Esophagus muscularis mucosa (tissue), 4 donors: ENCODE data around the gene CDH4. TPM values are rescaled to one million over a fixed set of nuclear protein-coding genes. Genes with fewer than 3 reads are reported as not detected.

ENCODE experiments used
- DNase-seq: peaks from one replicate; pipeline ENCODE4 v3.0.0-alpha.2; 2017; ENCODE audit errors: extremely low spot score
- H3K27ac ChIP-seq, 4 donors: fragments of 200-600 bp; sonication (generic); replicated peaks in 1 of 4; 1 replicate in 3 of 4; 2 replicates in 1 of 4; pipeline ENCODE4 v1.5.1; 2016 to 2019; ENCODE audit warnings: mild to moderate bottlenecking in 1 of 4
- H3K27me3 ChIP-seq, 4 donors: fragments of 200-600 bp; sonication (generic); one replicate each; pipeline versions ENCODE4 v1.5.1 to v1.6.0; 2016 to 2019
- H3K36me3 ChIP-seq, 4 donors: fragments of 200-600 bp; sonication (generic); one replicate each; pipeline ENCODE4 v1.5.1; 2016 to 2019
- H3K4me1 ChIP-seq, 4 donors: fragments of 200-600 bp; sonication (generic); one replicate each; pipeline ENCODE4 v1.5.1; 2016 to 2019
- H3K4me3 ChIP-seq, 4 donors: fragments of 200-600 bp; sonication (generic); 1 replicate in 2 of 4; 2 replicates in 2 of 4; pipeline ENCODE4 v1.5.1; 2016 to 2019; ENCODE audit warnings: mild to moderate bottlenecking in 4 of 4, moderate library complexity in 1 of 4
- H3K9me3 ChIP-seq, 4 donors: fragments of 200-600 bp; sonication (generic); 1 replicate in 3 of 4; 2 replicates in 1 of 4; pipeline ENCODE4 v1.5.1; 2016 to 2019
- EP300 ChIP-seq: sonication (generic); formaldehyde crosslinking; IDR thresholded peaks from one replicate; pipeline ENCODE4 v1.6.1; 2017; ENCODE audit warnings: antibody characterized with exemption
- POLR2A ChIP-seq: fragments of 450-650 bp; IDR thresholded peaks from one replicate; pipeline ENCODE4 v1.6.1; 2017; ENCODE audit warnings: antibody characterized with exemption, moderate library complexity, mild to moderate bottlenecking, low read depth
- POLR2AphosphoS5 ChIP-seq, 2 donors: sonication (generic); formaldehyde crosslinking; IDR thresholded peaks; one replicate each; pipeline ENCODE4 v1.6.1; 2017; ENCODE audit warnings: antibody characterized with exemption in 2 of 2
- WGBS: methylation state at CpG from one replicate; pipeline ENCODE4 v1.1.5; 2018; 5-methylcytosine and 5-hydroxymethylcytosine counted together
- intact Hi-C: fragments of 100-400 bp; cut with DNase I; formaldehyde crosslinking; loops from one replicate; pipeline ENCODE4 v1.15.1; 2023
- total RNA-seq, 4 donors: library from RNA; depleted of rRNA; stranded (reverse); fragments of >200 nt; gene quantifications; one replicate each; pipeline versions ENCODE4 v1.1.0 to v1.2.1, GENCODE V29; 2016
- TF ChIP-seq, protein P1 (sequence below), 3 experiments: fragments of 200-600 bp in 2 of 3; fragments of 450-650 bp in 1 of 3; sonication (generic) in 2 of 3; IDR thresholded peaks; one replicate each; pipeline ENCODE4 v1.5.1; 2017 to 2019; ENCODE audit warnings: antibody characterized with exemption in 3 of 3, mild to moderate bottlenecking in 2 of 3, moderate library complexity in 1 of 3

CDH4 gene
- total RNA-seq, 4 donors from 2014 or later, result 0.42 to 1.3 (median 0.48) TPM

DNA sequence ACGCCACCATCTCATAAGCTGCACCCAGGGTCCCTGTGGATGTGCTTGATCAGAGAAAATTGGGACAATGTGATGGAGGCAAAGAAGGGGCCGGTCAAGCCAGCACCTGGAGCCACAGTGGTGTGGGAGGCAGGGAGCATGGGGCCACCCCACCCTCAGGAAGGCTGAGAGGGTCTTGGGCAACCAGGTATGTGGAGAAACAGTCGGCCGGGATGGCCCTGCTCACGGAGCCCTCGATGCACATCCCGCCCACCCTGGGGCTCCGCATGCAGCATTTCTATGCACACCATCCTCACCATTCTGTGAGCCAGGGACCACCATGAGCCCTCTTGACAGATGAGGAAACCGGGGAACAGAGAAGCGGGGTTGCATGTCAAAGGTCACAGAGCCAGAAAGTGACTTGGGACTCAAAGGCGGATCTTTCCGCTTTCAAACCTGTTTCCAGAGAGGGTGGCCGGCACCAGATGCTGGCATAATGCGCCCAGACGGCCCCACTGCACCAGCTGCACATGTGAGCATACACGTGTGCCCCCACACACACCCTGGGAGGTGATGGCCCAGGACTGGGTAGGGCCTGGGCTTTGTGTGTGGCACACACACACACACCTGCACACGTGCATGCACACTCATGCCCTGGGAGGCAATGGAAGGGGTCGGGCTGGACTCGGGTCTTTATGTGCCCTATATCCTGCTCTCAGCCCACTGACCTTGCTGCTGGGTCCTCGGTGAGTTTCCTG lies 415.2 kb downstream of the CDH4 start:
- TF ChIP-seq EP300 (no peak), POLR2AphosphoS5 (IDR thresholded peaks at IDR 0.05) (no peak), POLR2A (no peak)
- TF ChIP-seq, protein P1, sequence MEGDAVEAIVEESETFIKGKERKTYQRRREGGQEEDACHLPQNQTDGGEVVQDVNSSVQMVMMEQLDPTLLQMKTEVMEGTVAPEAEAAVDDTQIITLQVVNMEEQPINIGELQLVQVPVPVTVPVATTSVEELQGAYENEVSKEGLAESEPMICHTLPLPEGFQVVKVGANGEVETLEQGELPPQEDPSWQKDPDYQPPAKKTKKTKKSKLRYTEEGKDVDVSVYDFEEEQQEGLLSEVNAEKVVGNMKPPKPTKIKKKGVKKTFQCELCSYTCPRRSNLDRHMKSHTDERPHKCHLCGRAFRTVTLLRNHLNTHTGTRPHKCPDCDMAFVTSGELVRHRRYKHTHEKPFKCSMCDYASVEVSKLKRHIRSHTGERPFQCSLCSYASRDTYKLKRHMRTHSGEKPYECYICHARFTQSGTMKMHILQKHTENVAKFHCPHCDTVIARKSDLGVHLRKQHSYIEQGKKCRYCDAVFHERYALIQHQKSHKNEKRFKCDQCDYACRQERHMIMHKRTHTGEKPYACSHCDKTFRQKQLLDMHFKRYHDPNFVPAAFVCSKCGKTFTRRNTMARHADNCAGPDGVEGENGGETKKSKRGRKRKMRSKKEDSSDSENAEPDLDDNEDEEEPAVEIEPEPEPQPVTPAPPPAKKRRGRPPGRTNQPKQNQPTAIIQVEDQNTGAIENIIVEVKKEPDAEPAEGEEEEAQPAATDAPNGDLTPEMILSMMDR (IDR thresholded peaks at IDR 0.05), result no peak
- H3K9me3 ChIP-seq, result no peaks in the 10 kb centered on the region
- H3K36me3 ChIP-seq, result no peaks in the 10 kb centered on the region
- no peak overlapping the region for H3K27ac ChIP-seq
- peaks cover 0 to 77% (median 0%) of the 10 kb centered on the region in 4 donors for H3K27me3 ChIP-seq
- intact Hi-C loops, result no loop called here
- 89% methylated on average over 20 of the region's 20 CpGs for WGBS
- no peak overlapping the region for H3K4me3 ChIP-seq
- H3K4me1 ChIP-seq, result no peaks in the 10 kb centered on the region
- no peak for DNase-seq

GRCh38 chr20:61668065-61668650 lies 416.1 kb downstream of the CDH4 start:
- Histone ChIP-seq H3K36me3 (no peaks in the 10 kb centered on the region), H3K4me3 (no peak overlapping the region), H3K9me3 (no peaks in the 10 kb centered on the region), H3K27me3 (peaks cover 0 to 76% (median 0%) of the 10 kb centered on the region in 4 donors), H3K4me1 (no peaks in the 10 kb centered on the region), H3K27ac (no peak overlapping the region)
- intact Hi-C loops, result no loop called here
- TF ChIP-seq EP300, result no peak
- TF ChIP-seq POLR2A, result no peak
- no peak for TF ChIP-seq POLR2AphosphoS5 (IDR thresholded peaks at IDR 0.05)
- TF ChIP-seq, protein P1 (IDR thresholded peaks at IDR 0.05), result no peak
- WGBS, result 83% methylated on average over 4 of the region's 9 CpGs
- no peak for DNase-seq

DNA sequence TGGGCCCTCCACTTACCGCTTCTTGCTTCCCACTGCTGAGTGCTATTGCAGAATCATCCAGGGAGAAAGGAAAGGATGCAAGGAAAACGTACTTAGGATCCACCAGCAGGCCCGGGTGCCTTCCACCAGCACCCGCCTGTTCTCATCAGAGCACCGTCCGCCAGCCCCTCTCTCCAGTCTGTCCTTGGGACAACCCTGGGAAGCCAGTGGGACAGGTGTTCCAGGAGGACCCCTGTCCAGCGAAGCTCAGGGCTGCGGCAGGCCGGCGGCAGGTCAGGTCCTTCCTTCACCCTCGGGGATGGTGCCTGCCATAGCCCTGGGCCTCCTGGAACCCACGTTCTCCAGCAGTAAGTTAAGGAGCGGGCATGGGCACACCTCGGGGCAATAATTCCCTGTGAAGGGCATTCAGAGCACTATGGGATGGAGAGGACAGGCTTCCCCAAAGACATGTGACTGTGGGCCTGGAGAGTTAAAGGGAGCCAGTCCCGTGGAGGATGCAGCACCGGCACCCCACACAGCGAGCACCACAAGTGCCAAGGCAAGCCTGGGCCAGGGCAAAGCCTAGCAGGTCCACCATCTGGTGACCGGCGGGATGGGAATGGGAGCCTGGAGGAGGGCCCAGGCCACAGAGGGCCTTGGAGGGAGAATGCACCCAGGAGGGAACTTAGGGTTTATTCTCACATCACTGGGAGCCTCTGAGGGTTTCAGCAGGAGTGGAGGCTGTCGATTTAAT lies 416.9 kb downstream of the CDH4 start:
- H3K27me3 ChIP-seq, result peaks cover 0 to 68% (median 0%) of the 10 kb centered on the region in 4 donors
- TF ChIP-seq EP300 (no peak), POLR2A (no peak), POLR2AphosphoS5 (IDR thresholded peaks at IDR 0.05) (no peak)
- TF ChIP-seq, protein P1 (IDR thresholded peaks at IDR 0.05), result no peak
- 89% methylated on average over 15 of the region's 20 CpGs for WGBS
- H3K4me3 ChIP-seq, result no peak overlapping the region
- H3K36me3 ChIP-seq, result no peaks in the 10 kb centered on the region
- no peak overlapping the region for H3K27ac ChIP-seq
- H3K4me1 ChIP-seq, result no peaks in the 10 kb centered on the region
- H3K9me3 ChIP-seq, result no peaks in the 10 kb centered on the region
- no peak for DNase-seq
- intact Hi-C loops, result no loop called here

GRCh38 chr20:61670274-61670673 lies 418.2 kb downstream of the CDH4 start:
- Histone ChIP-seq H3K4me1 (no peaks in the 10 kb centered on the region), H3K9me3 (no peaks in the 10 kb centered on the region), H3K4me3 (no peak overlapping the region), H3K27ac (no peak overlapping the region), H3K27me3 (peaks cover 0 to 58% (median 0%) of the 10 kb centered on the region in 4 donors), H3K36me3 (no peaks in the 10 kb centered on the region)
- intact Hi-C loops, result no loop called here
- TF ChIP-seq, protein P1 (IDR thresholded peaks at IDR 0.05), result no peak
- TF ChIP-seq POLR2A (no peak), POLR2AphosphoS5 (IDR thresholded peaks at IDR 0.05) (no peak), EP300 (no peak)
- WGBS, result 68% methylated on average over 3 of the region's 3 CpGs
- DNase-seq, result no peak
